NCI-H2081 treated with DMSO at 0.1 percent for 48 hours (cell line): ENCODE results near the gene SOX6.
A peak's percentile ranks its signal among the peaks of the same experiment; 100 is the strongest.

ENCODE experiments used
- DNase-seq: peaks from one replicate; lab custom pipeline; 2025; lab: John Stamatoyannopoulos, UW

Gene SOX6

GRCh38 chr11:16364254-16364653, 7.9 kb upstream of the SOX6 start:
- no peak for DNase-seq

GRCh38 chr11:16363706-16364105, 7.4 kb upstream of the SOX6 start:
- DNase-seq = no peak

DNA sequence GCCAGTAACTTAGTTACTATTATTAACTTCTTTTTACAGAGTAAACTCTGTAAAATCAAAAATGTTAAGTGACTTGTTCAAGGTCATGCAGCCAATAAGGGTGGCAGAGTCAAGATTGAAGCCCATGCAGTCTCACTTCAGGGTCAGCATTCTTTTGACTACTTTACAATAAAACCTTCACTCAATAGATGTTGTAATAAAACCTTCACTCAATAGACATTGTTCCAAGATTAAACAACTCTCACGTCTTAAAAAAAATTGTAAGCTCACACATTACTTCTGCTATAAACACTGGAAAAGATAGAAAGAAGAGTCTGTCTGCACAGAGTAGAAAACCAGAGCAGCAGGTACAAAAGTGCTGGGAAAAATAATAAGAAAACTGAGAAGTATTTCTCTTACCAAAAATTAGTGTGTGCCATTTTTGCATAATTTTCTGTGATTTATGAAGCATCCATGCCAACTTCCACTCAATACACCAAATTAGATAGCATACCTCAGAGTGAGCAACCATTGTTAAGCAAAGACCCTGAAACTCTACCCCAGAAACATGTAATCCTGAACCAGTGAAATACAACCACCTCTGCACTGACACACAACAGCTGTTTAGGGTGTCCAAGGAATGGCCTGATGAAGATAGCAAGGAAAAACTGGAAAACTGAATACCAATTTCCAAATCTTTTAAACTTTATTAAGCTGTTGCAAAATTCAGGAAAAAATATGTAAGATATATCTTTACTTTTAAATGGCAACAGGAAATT, 4.9 kb upstream of the SOX6 start:
- DNase-seq = no peak

- no peak for DNase-seq
These were observed 3.0 kb upstream of the SOX6 start for GRCh38 chr11:16359369-16359768.

DNA sequence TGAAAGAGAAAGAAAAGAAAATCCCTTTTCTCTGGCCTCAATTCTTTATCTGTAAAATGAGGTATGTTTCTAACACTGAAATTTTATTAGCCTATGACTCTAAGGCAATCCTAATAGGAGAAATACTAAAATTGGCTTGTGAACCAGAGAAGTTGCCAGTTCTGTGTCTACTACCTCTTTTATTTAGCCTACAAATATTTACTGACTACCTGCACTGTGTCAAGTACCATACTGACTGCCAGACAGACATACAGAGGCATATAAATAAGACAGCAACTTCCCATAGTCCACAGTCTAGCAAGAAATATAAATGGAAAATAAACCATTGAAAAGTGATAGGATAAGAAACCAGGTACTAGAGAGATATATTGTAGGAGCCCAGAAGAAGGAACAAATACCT, 2.4 kb upstream of the SOX6 start:
- no peak for DNase-seq

DNA sequence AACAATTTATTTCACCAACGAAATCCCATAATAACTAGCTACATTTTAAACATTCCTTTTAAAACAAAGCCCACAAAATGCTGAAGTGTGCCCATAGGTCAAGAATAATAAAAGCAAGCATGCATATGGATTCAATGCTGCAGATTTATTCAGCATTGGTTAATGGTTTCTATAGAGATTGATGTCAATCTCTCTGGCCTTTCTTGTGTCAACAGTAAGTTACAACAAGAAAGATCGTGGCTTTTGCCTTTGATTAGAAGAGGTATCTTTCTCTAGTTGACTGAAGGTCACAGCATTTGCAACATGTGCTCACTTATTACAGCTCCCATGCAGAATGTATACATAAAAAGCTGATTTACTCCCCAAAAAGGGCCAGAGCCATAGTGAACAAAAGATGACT, 1.4 kb upstream of the SOX6 start:
- no peak for DNase-seq

GRCh38 chr11:16356761-16357393, 531 bp upstream of the SOX6 start:
- DNase-seq = no peak

- no peak for DNase-seq
These were observed 3.6 kb downstream of the SOX6 start for GRCh38 chr11:16352707-16353106.

DNA sequence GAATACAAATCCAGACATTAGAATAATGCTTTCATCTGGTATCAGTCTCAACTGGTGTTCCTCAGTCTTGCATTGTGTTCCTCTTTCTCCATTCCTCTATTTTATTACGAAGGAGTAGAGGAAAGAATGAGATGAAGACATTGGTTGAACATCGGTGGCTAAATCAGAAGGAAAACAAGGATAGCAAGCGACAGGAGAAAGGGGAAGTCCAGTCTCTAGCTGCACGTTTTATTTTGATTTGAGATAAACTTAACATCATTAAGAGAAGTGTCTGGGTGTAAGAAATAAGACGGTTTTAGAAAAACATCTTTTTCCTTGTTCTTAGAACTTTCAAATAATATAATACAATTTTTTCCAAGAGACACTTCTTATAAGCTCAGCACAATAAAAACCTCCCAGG, 6.2 kb downstream of the SOX6 start:
- DNase-seq = no peak

DNA sequence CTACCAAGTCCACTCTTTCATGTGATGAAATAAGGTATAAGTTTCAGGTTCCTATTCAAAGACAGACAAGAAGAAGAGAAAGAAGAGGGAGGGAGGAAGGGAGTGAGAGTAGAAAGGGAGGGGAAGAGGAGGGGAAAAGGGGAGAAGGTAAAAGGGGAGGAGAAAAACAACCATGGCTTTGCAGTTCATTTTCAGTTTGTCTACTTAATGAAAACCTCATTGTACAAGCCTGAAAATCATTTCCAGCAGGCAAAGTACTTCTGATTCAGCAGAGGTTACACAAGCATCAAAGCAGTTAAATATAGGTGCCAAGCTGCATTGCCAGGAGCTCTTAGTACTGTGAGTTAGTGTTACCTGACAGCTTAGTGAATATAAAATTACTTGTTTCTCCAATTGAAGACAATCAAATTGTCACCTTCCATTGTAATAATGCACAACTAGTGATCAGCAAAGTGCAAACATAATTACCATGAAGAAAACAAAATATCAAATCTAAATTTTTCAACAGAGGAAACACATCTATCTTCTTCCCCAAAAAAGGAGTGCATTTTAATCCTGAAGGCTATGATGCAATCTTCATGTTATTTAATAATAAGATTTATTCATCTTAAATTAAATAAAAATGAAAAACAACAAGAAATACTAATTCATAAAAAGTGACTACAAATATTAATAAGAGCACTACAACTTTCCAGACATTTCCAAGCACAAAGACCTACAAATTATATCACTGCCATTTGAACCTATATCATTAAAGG, 8.2 kb downstream of the SOX6 start:
- DNase-seq = peak; percentile 3

GRCh38 chr11:16346975-16347374, 9.4 kb downstream of the SOX6 start:
- no peak for DNase-seq

DNA sequence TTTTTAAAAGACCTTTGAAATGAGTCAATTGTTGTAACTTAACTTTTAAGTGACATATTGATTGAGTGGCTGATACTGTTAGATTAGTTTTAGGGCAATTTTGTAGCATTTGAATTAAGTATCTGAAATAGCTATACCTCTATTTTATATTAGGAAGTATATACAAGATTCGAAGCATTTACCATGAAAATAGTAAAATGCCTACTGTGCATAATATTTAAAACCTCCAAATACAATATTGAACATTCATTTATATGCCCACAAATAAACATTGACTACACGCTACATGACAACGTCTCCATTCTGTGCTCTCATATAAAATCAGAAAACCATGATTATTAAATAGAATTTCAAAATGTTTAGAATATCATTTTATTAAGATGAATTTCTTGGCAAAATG, 14.5 kb downstream of the SOX6 start:
- DNase-seq = no peak

DNA sequence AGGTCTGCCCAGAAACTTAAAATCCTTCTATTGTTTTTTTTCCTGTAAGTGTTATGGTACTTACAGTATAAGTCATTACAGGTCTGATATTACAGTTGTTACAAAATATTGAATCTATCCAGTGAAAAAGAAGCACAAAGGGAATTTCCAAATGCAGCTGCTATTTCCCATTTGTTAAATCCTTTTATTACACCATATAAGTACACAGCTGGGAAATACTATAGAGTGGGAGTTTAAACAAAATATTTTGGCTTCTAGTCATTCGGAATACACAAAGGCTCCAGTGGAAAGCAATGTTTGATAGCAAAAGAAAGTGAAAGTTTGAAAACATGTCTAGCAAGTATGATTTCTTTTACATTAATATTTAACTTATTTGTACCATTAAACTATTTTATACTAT, 18.0 kb downstream of the SOX6 start:
- no peak for DNase-seq

- no peak for DNase-seq
These were observed 18.7 kb downstream of the SOX6 start for GRCh38 chr11:16337421-16338213.

DNA sequence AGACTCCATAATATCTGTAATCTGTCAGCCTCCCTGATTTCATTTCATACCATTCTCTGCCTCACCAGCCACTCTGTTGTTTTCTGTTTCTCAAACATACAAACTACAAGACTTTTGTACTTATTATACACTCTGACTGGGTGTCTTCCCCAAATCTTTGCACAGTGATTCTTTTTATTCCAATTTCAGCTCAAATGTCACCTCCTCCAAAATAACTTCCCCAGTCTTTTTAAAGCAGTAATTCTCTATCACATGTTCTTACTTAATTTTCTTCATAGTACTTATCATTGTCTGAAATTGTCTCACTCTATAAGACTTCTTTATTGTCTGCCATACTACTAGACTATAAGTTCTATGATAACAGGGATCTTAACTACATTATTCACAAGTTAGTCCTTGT, 19.6 kb downstream of the SOX6 start:
- DNase-seq = no peak

DNA sequence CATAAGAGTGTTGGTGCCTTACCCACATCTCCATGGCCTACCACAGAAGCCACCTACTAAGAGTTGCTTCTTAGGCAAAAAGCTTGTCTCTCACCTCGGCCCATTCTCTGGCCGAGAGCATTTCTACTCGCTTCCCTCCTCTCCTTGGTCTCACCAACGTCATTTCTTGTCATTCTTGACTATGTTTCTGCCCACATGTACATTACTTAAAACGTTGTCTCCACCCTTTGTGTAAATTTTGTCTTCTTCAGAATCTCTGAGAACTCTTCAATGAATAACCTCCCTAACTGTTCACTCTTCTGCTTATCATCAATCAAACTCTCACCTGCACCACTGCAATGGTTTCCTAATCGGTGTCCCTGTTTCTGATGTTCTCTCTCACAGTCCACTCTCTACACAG, 20.1 kb downstream of the SOX6 start:
- DNase-seq = no peak

GRCh38 chr11:16335236-16335962, 20.9 kb downstream of the SOX6 start:
- DNase-seq = no peak

- no peak for DNase-seq
These were observed 29.6 kb downstream of the SOX6 start for GRCh38 chr11:16326679-16327297.

- no peak for DNase-seq
These were observed 34.2 kb downstream of the SOX6 start for GRCh38 chr11:16322190-16322589.

DNA sequence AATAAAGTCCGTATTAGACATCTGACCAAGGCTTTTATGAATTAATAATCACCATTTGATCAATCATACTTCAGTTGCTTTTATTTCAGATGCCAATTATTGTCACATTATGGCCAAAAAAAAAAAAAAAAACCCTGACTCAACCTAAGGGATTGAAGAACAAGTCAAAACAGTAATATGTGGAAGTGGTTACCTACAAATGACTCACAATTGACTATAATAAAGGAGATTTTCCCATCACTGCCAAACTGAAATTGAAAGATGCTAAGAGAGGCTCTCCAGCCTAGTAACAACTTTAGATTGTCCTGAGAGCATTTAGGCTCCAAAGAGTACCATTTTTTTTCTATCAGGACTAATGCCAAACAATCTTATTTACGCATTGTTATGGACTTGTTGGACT, 35.2 kb downstream of the SOX6 start:
- no peak for DNase-seq

- DNase-seq = no peak
These were observed 38.0 kb downstream of the SOX6 start for GRCh38 chr11:16318320-16318719.
